Measurements from ENCODE around the gene KSR2.

The KSR2 gene

DNA sequence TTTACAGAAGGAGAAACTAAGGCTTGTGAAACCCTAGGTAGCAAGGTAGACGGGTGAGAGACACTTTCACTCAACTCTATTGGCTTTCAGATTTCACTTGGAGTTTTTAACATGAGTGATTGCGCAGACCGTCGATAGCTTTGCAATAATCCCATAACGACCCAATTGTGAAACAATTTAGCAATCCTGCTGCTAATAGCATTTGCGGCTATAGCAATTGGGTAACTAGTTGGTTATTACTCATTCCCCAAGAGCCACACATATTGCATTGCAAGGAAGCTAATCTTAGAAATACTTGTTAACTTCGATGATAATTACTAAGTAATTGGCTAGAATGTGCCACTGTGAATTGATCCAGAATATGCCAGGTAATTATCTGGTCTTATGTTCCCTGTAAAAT is 447.4 kb downstream of the KSR2 start:
- TF ChIP-seq, protein P1, sequence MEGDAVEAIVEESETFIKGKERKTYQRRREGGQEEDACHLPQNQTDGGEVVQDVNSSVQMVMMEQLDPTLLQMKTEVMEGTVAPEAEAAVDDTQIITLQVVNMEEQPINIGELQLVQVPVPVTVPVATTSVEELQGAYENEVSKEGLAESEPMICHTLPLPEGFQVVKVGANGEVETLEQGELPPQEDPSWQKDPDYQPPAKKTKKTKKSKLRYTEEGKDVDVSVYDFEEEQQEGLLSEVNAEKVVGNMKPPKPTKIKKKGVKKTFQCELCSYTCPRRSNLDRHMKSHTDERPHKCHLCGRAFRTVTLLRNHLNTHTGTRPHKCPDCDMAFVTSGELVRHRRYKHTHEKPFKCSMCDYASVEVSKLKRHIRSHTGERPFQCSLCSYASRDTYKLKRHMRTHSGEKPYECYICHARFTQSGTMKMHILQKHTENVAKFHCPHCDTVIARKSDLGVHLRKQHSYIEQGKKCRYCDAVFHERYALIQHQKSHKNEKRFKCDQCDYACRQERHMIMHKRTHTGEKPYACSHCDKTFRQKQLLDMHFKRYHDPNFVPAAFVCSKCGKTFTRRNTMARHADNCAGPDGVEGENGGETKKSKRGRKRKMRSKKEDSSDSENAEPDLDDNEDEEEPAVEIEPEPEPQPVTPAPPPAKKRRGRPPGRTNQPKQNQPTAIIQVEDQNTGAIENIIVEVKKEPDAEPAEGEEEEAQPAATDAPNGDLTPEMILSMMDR (IDR thresholded peaks at IDR 0.05; ENCODE audit: low read depth, low read length), result no peak
- no peak overlapping the region for H3K4me3 ChIP-seq (ENCODE audit: low read depth, low read length)

- TF ChIP-seq, protein P1 (IDR thresholded peaks at IDR 0.05; ENCODE audit: low read depth, low read length), result no peak
- no peak overlapping the region for H3K4me3 ChIP-seq (ENCODE audit: low read depth, low read length)
Observed at GRCh38 chr12:117518594-117519270, 450.1 kb downstream of the KSR2 start.

- TF ChIP-seq, protein P1 (IDR thresholded peaks at IDR 0.05; ENCODE audit: low read depth, low read length), result no peak
Observed at GRCh38 chr12:117517219-117517739, 451.5 kb downstream of the KSR2 start.

DNA sequence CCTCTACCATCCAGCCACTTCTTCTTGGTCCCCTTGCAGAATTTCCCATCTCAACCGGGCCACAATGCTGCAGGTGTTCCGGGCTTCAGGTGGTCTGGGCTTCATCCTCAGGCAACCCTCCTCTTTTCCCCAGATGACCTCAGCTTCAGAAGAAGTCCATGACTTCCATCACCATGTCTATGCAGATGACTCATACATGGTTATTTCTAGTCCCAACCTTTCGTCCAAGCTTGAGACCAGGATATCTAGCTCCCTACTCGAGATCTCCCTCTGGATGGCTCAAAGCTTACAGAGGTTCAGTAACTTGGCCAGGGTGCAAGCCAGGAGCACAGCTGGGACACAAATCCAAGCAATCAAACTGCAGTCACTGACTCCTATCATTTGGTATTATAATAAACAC is 452.8 kb downstream of the KSR2 start:
- TF ChIP-seq, protein P1 (IDR thresholded peaks at IDR 0.05; ENCODE audit: low read depth, low read length), result no peak
- H3K4me3 ChIP-seq (ENCODE audit: low read depth, low read length), result no peak overlapping the region

More at GRCh38 chr12:117517219-117517739, 451.5 kb downstream of the KSR2 start:
- H3K4me3 ChIP-seq (ENCODE audit: low read depth, low read length), result no peak overlapping the region

- H3K4me3 ChIP-seq (ENCODE audit: low read depth, low read length), result no peak overlapping the region
- TF ChIP-seq, protein P1 (IDR thresholded peaks at IDR 0.05; ENCODE audit: low read depth, low read length), result no peak
Observed at GRCh38 chr12:117514016-117514415, 454.8 kb downstream of the KSR2 start.

GRCh38 chr12:117513353-117513752 is 455.4 kb downstream of the KSR2 start:
- no peak overlapping the region for H3K4me3 ChIP-seq (ENCODE audit: low read depth, low read length)
- TF ChIP-seq, protein P1 (IDR thresholded peaks at IDR 0.05; ENCODE audit: low read depth, low read length), result no peak

DNA sequence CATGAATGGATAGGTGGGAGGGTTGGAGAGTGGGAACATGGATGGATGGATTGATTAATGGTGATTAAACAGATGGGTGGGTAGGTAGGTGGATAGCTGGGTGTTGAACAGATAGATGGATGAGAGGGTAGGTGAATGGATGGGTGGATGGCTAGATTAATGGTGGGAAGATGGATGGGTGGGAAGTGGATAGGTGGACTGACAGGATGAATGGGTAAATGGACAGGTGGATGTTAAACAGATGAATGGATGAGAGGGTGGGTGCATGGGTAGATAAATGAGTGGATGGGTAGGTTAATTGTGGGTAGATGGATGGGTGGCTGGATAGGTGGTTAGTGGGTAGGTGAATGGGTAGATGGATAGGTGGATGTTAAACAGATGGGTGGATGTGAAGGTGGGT is 460.3 kb downstream of the KSR2 start:
- TF ChIP-seq, protein P1 (IDR thresholded peaks at IDR 0.05; ENCODE audit: low read depth, low read length), result no peak
- no peak overlapping the region for H3K4me3 ChIP-seq (ENCODE audit: low read depth, low read length)
